ENCODE measurements around the gene MRPL45. TPM values are rescaled to one million over a fixed set of nuclear protein-coding genes. Genes with fewer than 3 reads are reported as not detected.

Gene MRPL45
- total RNA-seq, 1 experiment from 2014 or later, result 60.3 TPM

- TF ChIP-seq, protein P1, sequence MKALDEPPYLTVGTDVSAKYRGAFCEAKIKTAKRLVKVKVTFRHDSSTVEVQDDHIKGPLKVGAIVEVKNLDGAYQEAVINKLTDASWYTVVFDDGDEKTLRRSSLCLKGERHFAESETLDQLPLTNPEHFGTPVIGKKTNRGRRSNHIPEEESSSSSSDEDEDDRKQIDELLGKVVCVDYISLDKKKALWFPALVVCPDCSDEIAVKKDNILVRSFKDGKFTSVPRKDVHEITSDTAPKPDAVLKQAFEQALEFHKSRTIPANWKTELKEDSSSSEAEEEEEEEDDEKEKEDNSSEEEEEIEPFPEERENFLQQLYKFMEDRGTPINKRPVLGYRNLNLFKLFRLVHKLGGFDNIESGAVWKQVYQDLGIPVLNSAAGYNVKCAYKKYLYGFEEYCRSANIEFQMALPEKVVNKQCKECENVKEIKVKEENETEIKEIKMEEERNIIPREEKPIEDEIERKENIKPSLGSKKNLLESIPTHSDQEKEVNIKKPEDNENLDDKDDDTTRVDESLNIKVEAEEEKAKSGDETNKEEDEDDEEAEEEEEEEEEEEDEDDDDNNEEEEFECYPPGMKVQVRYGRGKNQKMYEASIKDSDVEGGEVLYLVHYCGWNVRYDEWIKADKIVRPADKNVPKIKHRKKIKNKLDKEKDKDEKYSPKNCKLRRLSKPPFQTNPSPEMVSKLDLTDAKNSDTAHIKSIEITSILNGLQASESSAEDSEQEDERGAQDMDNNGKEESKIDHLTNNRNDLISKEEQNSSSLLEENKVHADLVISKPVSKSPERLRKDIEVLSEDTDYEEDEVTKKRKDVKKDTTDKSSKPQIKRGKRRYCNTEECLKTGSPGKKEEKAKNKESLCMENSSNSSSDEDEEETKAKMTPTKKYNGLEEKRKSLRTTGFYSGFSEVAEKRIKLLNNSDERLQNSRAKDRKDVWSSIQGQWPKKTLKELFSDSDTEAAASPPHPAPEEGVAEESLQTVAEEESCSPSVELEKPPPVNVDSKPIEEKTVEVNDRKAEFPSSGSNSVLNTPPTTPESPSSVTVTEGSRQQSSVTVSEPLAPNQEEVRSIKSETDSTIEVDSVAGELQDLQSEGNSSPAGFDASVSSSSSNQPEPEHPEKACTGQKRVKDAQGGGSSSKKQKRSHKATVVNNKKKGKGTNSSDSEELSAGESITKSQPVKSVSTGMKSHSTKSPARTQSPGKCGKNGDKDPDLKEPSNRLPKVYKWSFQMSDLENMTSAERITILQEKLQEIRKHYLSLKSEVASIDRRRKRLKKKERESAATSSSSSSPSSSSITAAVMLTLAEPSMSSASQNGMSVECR (CRISPR knock-in tag; IDR thresholded peaks at IDR 0.05; ENCODE audit: borderline replicate concordance), result no peak
- no peak for TF ChIP-seq TEAD1 (CRISPR knock-in tag; IDR thresholded peaks at IDR 0.05)
- TF ChIP-seq EMX1 (CRISPR knock-in tag; IDR thresholded peaks at IDR 0.05), result no peak
- no peak for TF ChIP-seq GABPB1 (CRISPR knock-in tag; IDR thresholded peaks at IDR 0.05)
- TF ChIP-seq, protein P2, sequence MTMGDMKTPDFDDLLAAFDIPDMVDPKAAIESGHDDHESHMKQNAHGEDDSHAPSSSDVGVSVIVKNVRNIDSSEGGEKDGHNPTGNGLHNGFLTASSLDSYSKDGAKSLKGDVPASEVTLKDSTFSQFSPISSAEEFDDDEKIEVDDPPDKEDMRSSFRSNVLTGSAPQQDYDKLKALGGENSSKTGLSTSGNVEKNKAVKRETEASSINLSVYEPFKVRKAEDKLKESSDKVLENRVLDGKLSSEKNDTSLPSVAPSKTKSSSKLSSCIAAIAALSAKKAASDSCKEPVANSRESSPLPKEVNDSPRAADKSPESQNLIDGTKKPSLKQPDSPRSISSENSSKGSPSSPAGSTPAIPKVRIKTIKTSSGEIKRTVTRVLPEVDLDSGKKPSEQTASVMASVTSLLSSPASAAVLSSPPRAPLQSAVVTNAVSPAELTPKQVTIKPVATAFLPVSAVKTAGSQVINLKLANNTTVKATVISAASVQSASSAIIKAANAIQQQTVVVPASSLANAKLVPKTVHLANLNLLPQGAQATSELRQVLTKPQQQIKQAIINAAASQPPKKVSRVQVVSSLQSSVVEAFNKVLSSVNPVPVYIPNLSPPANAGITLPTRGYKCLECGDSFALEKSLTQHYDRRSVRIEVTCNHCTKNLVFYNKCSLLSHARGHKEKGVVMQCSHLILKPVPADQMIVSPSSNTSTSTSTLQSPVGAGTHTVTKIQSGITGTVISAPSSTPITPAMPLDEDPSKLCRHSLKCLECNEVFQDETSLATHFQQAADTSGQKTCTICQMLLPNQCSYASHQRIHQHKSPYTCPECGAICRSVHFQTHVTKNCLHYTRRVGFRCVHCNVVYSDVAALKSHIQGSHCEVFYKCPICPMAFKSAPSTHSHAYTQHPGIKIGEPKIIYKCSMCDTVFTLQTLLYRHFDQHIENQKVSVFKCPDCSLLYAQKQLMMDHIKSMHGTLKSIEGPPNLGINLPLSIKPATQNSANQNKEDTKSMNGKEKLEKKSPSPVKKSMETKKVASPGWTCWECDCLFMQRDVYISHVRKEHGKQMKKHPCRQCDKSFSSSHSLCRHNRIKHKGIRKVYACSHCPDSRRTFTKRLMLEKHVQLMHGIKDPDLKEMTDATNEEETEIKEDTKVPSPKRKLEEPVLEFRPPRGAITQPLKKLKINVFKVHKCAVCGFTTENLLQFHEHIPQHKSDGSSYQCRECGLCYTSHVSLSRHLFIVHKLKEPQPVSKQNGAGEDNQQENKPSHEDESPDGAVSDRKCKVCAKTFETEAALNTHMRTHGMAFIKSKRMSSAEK (CRISPR knock-in tag; IDR thresholded peaks at IDR 0.05; ENCODE audit: borderline replicate concordance), result no peak
Measured at GRCh38 chr17:38317081-38317480, 20.1 kb downstream of the MRPL45 start (continued).

- Mint-ChIP-seq H3K4me1 (peaks cover 17% of the 10 kb centered on the region), H3K9me3 (no peaks in the 10 kb centered on the region), H3K27ac (peak overlapping the region; percentile 25; the same call in 1 of the 2 replicates), H3K4me3 (no peak overlapping the region), H3K27me3 (ENCODE audit: low read depth) (no peaks in the 10 kb centered on the region), H3K36me3 (peaks cover 42% of the 10 kb centered on the region)
- ChIA-PET CTCF (interaction anchor here (1.5 to 5.3 kb wide), 2 partner anchors 13 to 93 kb away, joined by 6 to 43 read pairs; no protein-coding TSS in a partner anchor), POLR2A (no interaction called here)
- no peak for ATAC-seq
- DNase-seq (ENCODE audit: low spot score), result no peak
- TF ChIP-seq, protein P3, sequence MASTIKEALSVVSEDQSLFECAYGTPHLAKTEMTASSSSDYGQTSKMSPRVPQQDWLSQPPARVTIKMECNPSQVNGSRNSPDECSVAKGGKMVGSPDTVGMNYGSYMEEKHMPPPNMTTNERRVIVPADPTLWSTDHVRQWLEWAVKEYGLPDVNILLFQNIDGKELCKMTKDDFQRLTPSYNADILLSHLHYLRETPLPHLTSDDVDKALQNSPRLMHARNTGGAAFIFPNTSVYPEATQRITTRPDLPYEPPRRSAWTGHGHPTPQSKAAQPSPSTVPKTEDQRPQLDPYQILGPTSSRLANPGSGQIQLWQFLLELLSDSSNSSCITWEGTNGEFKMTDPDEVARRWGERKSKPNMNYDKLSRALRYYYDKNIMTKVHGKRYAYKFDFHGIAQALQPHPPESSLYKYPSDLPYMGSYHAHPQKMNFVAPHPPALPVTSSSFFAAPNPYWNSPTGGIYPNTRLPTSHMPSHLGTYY (CRISPR knock-in tag; IDR thresholded peaks at IDR 0.05), result no peak
- TF ChIP-seq, protein P1 (CRISPR knock-in tag; IDR thresholded peaks at IDR 0.05; ENCODE audit: borderline replicate concordance), result no peak
- TF ChIP-seq ZNF512 (CRISPR knock-in tag; IDR thresholded peaks at IDR 0.05; ENCODE audit: borderline replicate concordance) (no peak), ZNF671 (CRISPR knock-in tag; IDR thresholded peaks at IDR 0.05) (no peak), GABPB1 (CRISPR knock-in tag; IDR thresholded peaks at IDR 0.05) (no peak), JAZF1 (CRISPR knock-in tag; IDR thresholded peaks at IDR 0.05) (no peak), RORB (CRISPR knock-in tag; IDR thresholded peaks at IDR 0.05) (no peak), NFE2L1 (CRISPR knock-in tag; IDR thresholded peaks at IDR 0.05) (no peak), CREM (CRISPR knock-in tag; IDR thresholded peaks at IDR 0.05) (no peak)
- TF ChIP-seq, protein P4, sequence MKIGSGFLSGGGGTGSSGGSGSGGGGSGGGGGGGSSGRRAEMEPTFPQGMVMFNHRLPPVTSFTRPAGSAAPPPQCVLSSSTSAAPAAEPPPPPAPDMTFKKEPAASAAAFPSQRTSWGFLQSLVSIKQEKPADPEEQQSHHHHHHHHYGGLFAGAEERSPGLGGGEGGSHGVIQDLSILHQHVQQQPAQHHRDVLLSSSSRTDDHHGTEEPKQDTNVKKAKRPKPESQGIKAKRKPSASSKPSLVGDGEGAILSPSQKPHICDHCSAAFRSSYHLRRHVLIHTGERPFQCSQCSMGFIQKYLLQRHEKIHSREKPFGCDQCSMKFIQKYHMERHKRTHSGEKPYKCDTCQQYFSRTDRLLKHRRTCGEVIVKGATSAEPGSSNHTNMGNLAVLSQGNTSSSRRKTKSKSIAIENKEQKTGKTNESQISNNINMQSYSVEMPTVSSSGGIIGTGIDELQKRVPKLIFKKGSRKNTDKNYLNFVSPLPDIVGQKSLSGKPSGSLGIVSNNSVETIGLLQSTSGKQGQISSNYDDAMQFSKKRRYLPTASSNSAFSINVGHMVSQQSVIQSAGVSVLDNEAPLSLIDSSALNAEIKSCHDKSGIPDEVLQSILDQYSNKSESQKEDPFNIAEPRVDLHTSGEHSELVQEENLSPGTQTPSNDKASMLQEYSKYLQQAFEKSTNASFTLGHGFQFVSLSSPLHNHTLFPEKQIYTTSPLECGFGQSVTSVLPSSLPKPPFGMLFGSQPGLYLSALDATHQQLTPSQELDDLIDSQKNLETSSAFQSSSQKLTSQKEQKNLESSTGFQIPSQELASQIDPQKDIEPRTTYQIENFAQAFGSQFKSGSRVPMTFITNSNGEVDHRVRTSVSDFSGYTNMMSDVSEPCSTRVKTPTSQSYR (CRISPR knock-in tag; IDR thresholded peaks at IDR 0.05), result no peak
Measured at GRCh38 chr17:38320482-38320881, 23.5 kb downstream of the MRPL45 start.
